Activated T-helper 17 cell treated with anti-CD3 and anti-CD28 coated beads, Interleukin-2, amount 50 U/mL, for 72 hours (primary cell): ENCODE data around the gene ERI3. TPM values are rescaled to one million over a fixed set of nuclear protein-coding genes. Genes with fewer than 3 reads are reported as not detected.

Experiments
- ATAC-seq: fragments of 150-1000 bp; cut with Tn5 transposase; replicated peaks from 2 replicates; pipeline ENCODE4 v1.10.0; 2021; ENCODE audit warnings: mild to moderate bottlenecking, moderate library complexity
- H3K27ac Mint-ChIP-seq: one replicate; pipeline ENCODE4 v1.8.0; 2022; ENCODE audit warnings: mixed read lengths
- H3K27me3 Mint-ChIP-seq: one replicate; pipeline ENCODE4 v1.8.0; 2022; ENCODE audit warnings: mixed read lengths
- H3K36me3 Mint-ChIP-seq: one replicate; pipeline ENCODE4 v1.8.0; 2022; ENCODE audit warnings: low read depth, mild to moderate bottlenecking, mixed read lengths
- H3K4me1 Mint-ChIP-seq: one replicate; pipeline ENCODE4 v1.8.0; 2022; ENCODE audit warnings: mixed read lengths
- H3K4me3 Mint-ChIP-seq: one replicate; pipeline ENCODE4 v1.8.0; 2022; ENCODE audit warnings: mild to moderate bottlenecking, mixed read lengths
- H3K9me3 Mint-ChIP-seq: one replicate; pipeline ENCODE4 v1.8.0; 2022; ENCODE audit warnings: mixed read lengths
- total RNA-seq, 2 donors: library from RNA; stranded (reverse); gene quantifications; one replicate each; pipeline ENCODE4 v1.2.3, GENCODE V29; 2022

The ERI3 gene
- 10 to 100 TPM; 30.7 to 41.8 TPM for total RNA-seq

- Mint-ChIP-seq H3K27ac (peak within 1 kb of the TSS; percentile 94), H3K4me1 (peaks cover 14% of the 10 kb centered on the region), H3K9me3 (no peaks in the 10 kb centered on the region), H3K4me3 (peak within 1 kb of the TSS; percentile 91), H3K27me3 (no peaks in the 10 kb centered on the region), H3K36me3 (peaks cover 6% of the 10 kb centered on the region)
- ATAC-seq = peak; percentile 100
Measured at GRCh38 chr1:44354840-44355581, at the start of gene ERI3. Gene ERI3, minus strand, starts transcription at chr1:44355257. Its CDS starts 231 bp downstream, at chr1:44355026.

- no peak for ATAC-seq
- Mint-ChIP-seq H3K4me3 (no peak overlapping the region), H3K27ac (no peak overlapping the region), H3K36me3 (no peaks in the 10 kb centered on the region), H3K27me3 (peaks cover 59% of the 10 kb centered on the region), H3K4me1 (no peaks in the 10 kb centered on the region), H3K9me3 (peaks cover 3% of the 10 kb centered on the region)
Measured at GRCh38 chr1:44401256-44402228, 46.5 kb upstream of the ERI3 start.

GRCh38 chr1:44390277-44390676, 35.2 kb upstream of the ERI3 start:
- no peak overlapping the region for H3K27ac Mint-ChIP-seq
- no peaks in the 10 kb centered on the region for H3K36me3 Mint-ChIP-seq
- no peaks in the 10 kb centered on the region for H3K4me1 Mint-ChIP-seq
- H3K27me3 Mint-ChIP-seq = peaks cover 14% of the 10 kb centered on the region
- no peaks in the 10 kb centered on the region for H3K9me3 Mint-ChIP-seq
- ATAC-seq = no peak
- H3K4me3 Mint-ChIP-seq = no peak overlapping the region

- no peak for ATAC-seq
- H3K4me1 Mint-ChIP-seq = no peaks in the 10 kb centered on the region
- no peak overlapping the region for H3K27ac Mint-ChIP-seq
- peaks cover 10% of the 10 kb centered on the region for H3K27me3 Mint-ChIP-seq
- no peaks in the 10 kb centered on the region for H3K36me3 Mint-ChIP-seq
- H3K4me3 Mint-ChIP-seq = no peak overlapping the region
- H3K9me3 Mint-ChIP-seq = no peaks in the 10 kb centered on the region
Measured at GRCh38 chr1:44389437-44389836, 34.4 kb upstream of the ERI3 start.

GRCh38 chr1:44388551-44388950, 33.5 kb upstream of the ERI3 start:
- ATAC-seq = no peak
- Mint-ChIP-seq H3K36me3 (no peaks in the 10 kb centered on the region), H3K27ac (no peak overlapping the region), H3K9me3 (no peaks in the 10 kb centered on the region), H3K4me3 (no peak overlapping the region), H3K4me1 (no peaks in the 10 kb centered on the region), H3K27me3 (peaks cover 5% of the 10 kb centered on the region)

- ATAC-seq = peak; percentile 28
- no peak overlapping the region for H3K4me3 Mint-ChIP-seq
- no peaks in the 10 kb centered on the region for H3K4me1 Mint-ChIP-seq
- H3K9me3 Mint-ChIP-seq = no peaks in the 10 kb centered on the region
- peaks cover 3% of the 10 kb centered on the region for H3K27me3 Mint-ChIP-seq
- no peak overlapping the region for H3K27ac Mint-ChIP-seq
- no peaks in the 10 kb centered on the region for H3K36me3 Mint-ChIP-seq
Measured at GRCh38 chr1:44380666-44381177, 25.7 kb upstream of the ERI3 start.

GRCh38 chr1:44377925-44378784, 23.1 kb upstream of the ERI3 start:
- no peak overlapping the region for H3K27ac Mint-ChIP-seq
- no peaks in the 10 kb centered on the region for H3K36me3 Mint-ChIP-seq
- H3K27me3 Mint-ChIP-seq = peaks cover 3% of the 10 kb centered on the region
- ATAC-seq = peak; percentile 31
- H3K4me3 Mint-ChIP-seq = no peak overlapping the region
- no peaks in the 10 kb centered on the region for H3K9me3 Mint-ChIP-seq
- H3K4me1 Mint-ChIP-seq = no peaks in the 10 kb centered on the region

- H3K27me3 Mint-ChIP-seq = peaks cover 3% of the 10 kb centered on the region
- no peak overlapping the region for H3K4me3 Mint-ChIP-seq
- H3K9me3 Mint-ChIP-seq = no peaks in the 10 kb centered on the region
- no peak overlapping the region for H3K27ac Mint-ChIP-seq
- no peaks in the 10 kb centered on the region for H3K4me1 Mint-ChIP-seq
- no peak for ATAC-seq
- no peaks in the 10 kb centered on the region for H3K36me3 Mint-ChIP-seq
Measured at GRCh38 chr1:44375547-44375946, 20.5 kb upstream of the ERI3 start.

- Mint-ChIP-seq H3K36me3 (no peaks in the 10 kb centered on the region), H3K4me1 (no peaks in the 10 kb centered on the region), H3K27me3 (no peaks in the 10 kb centered on the region), H3K9me3 (no peaks in the 10 kb centered on the region), H3K4me3 (no peak overlapping the region), H3K27ac (no peak overlapping the region)
- no peak for ATAC-seq
Measured at GRCh38 chr1:44371206-44371605, 16.1 kb upstream of the ERI3 start.

- no peak overlapping the region for H3K27ac Mint-ChIP-seq
- H3K27me3 Mint-ChIP-seq = peaks cover 2% of the 10 kb centered on the region
- no peaks in the 10 kb centered on the region for H3K9me3 Mint-ChIP-seq
- H3K4me3 Mint-ChIP-seq = no peak overlapping the region
- ATAC-seq = no peak
- no peaks in the 10 kb centered on the region for H3K4me1 Mint-ChIP-seq
- no peaks in the 10 kb centered on the region for H3K36me3 Mint-ChIP-seq
Measured at GRCh38 chr1:44368471-44369151, 13.6 kb upstream of the ERI3 start.

- Mint-ChIP-seq H3K27ac (no peak overlapping the region), H3K4me3 (no peak overlapping the region), H3K27me3 (peaks cover 4% of the 10 kb centered on the region), H3K36me3 (no peaks in the 10 kb centered on the region), H3K4me1 (no peaks in the 10 kb centered on the region), H3K9me3 (no peaks in the 10 kb centered on the region)
- no peak for ATAC-seq
Measured at GRCh38 chr1:44367944-44368343, 12.9 kb upstream of the ERI3 start.

GRCh38 chr1:44366371-44366975, 11.4 kb upstream of the ERI3 start:
- Mint-ChIP-seq H3K36me3 (no peaks in the 10 kb centered on the region), H3K4me3 (no peak overlapping the region), H3K4me1 (no peaks in the 10 kb centered on the region), H3K27me3 (peaks cover 4% of the 10 kb centered on the region), H3K9me3 (no peaks in the 10 kb centered on the region), H3K27ac (no peak overlapping the region)
- ATAC-seq = no peak

- no peaks in the 10 kb centered on the region for H3K9me3 Mint-ChIP-seq
- no peak for ATAC-seq
- H3K27ac Mint-ChIP-seq = no peak overlapping the region
- H3K4me1 Mint-ChIP-seq = no peaks in the 10 kb centered on the region
- H3K27me3 Mint-ChIP-seq = peaks cover 4% of the 10 kb centered on the region
- no peaks in the 10 kb centered on the region for H3K36me3 Mint-ChIP-seq
- no peak overlapping the region for H3K4me3 Mint-ChIP-seq
Measured at GRCh38 chr1:44361478-44361877, 6.4 kb upstream of the ERI3 start.
